Measurements from ENCODE around the gene SHISA7.

The SHISA7 gene

GRCh38 chr19:55482156-55482961, 39.3 kb upstream of the SHISA7 start:
- no peak for DNase-seq

- DNase-seq: no peak
Observed at GRCh38 chr19:55481794-55482155, 38.7 kb upstream of the SHISA7 start.

GRCh38 chr19:55481148-55481793, 38.2 kb upstream of the SHISA7 start:
- no peak for DNase-seq

GRCh38 chr19:55479451-55480230, 36.5 kb upstream of the SHISA7 start:
- peak; percentile 52 for DNase-seq

GRCh38 chr19:55479045-55479444, 35.9 kb upstream of the SHISA7 start:
- no peak for DNase-seq

- DNase-seq: no peak
Observed at GRCh38 chr19:55478364-55478763, 35.3 kb upstream of the SHISA7 start.

- no peak for DNase-seq
Observed at GRCh38 chr19:55477905-55478304, 34.8 kb upstream of the SHISA7 start.

GRCh38 chr19:55476100-55476775, 33.1 kb upstream of the SHISA7 start, which contains the start of gene ZNF628:
Gene ZNF628 (plus strand): TSS chr19:55476617. CDS start chr19:55479911, 3,294 bp downstream.
- DNase-seq: peak; percentile 89

- DNase-seq: peak; percentile 97
Observed at GRCh38 chr19:55474269-55475265, 31.5 kb upstream of the SHISA7 start.

GRCh38 chr19:55473225-55474012, 30.3 kb upstream of the SHISA7 start:
- peak; percentile 77 for DNase-seq

- peak; percentile 55 for DNase-seq
Observed at GRCh38 chr19:55472463-55472862, 29.4 kb upstream of the SHISA7 start.

- no peak for DNase-seq
Observed at GRCh38 chr19:55471266-55471665, 28.2 kb upstream of the SHISA7 start.

- DNase-seq: no peak
Observed at GRCh38 chr19:55468054-55468393, 24.9 kb upstream of the SHISA7 start.

- DNase-seq: peak; percentile 44
Observed at GRCh38 chr19:55467236-55468053, 24.3 kb upstream of the SHISA7 start.

- DNase-seq: no peak
Observed at GRCh38 chr19:55466241-55466614, 23.1 kb upstream of the SHISA7 start.

- DNase-seq: no peak
Observed at GRCh38 chr19:55465460-55466240, 22.6 kb upstream of the SHISA7 start.

GRCh38 chr19:55464662-55465054, 21.6 kb upstream of the SHISA7 start, which contains the start of gene C19orf85:
Gene C19orf85 (minus strand): TSS chr19:55464751. CDS start chr19:55464554, 197 bp downstream.
- no peak for DNase-seq

- no peak for DNase-seq
Observed at GRCh38 chr19:55464039-55464661, 21.1 kb upstream of the SHISA7 start.

GRCh38 chr19:55463583-55464031, 20.5 kb upstream of the SHISA7 start:
- no peak for DNase-seq
